ENCODE data around the gene KRTAP4-12. TPM values are rescaled to one million over a fixed set of nuclear protein-coding genes. Genes with fewer than 3 reads are reported as not detected.

The KRTAP4-12 gene
- total RNA-seq, 1 experiment from 2014 or later, result not detected

- H3K9me3 ChIP-seq (ENCODE audit: insufficient read depth, low read depth), result peaks cover 11% of the 10 kb centered on the region
- H4K20me1 ChIP-seq (ENCODE audit: insufficient read depth), result no peaks in the 10 kb centered on the region
- no peaks in the 10 kb centered on the region for H3K79me2 ChIP-seq (ENCODE audit: low read depth)
- H2AFZ ChIP-seq, result no peak overlapping the region
- DNase-seq, result no peak
- no peaks in the 10 kb centered on the region for H3K4me1 ChIP-seq (replicated peaks; ENCODE audit: insufficient read depth)
- H3K4me3 ChIP-seq, result no peak overlapping the region
- H3K27me3 ChIP-seq (ENCODE audit: insufficient read depth, low read depth), result no peaks in the 10 kb centered on the region
- no TSS peak for BruUV-seq (replicated peaks)
- intact Hi-C loops (cut with micrococcal nuclease; ENCODE audit: unreplicated experiment), result no loop called here
- H3K9me2 ChIP-seq (ENCODE audit: insufficient read depth), result no peaks in the 10 kb centered on the region
- H3K27ac ChIP-seq, result no peak overlapping the region
- TF ChIP-seq CTCF (conservative IDR thresholded peaks at IDR 0.05) (no peak), EZH2 (IDR thresholded peaks at IDR 0.05; ENCODE audit: low read depth) (no peak)
- ChIA-PET POLR2A (ENCODE audit: unreplicated experiment) (no interaction called here), CTCF (no interaction called here)
- no peaks in the 10 kb centered on the region for H3K36me3 ChIP-seq (ENCODE audit: low read depth)
- H3F3A ChIP-seq (ENCODE audit: insufficient read depth, low read depth), result no peaks in the 10 kb centered on the region
- H3K4me2 ChIP-seq, result no peak overlapping the region
Measured at GRCh38 chr17:41147531-41148204, 23.7 kb upstream of the KRTAP4-12 start.

- Histone ChIP-seq H3K4me3 (no peak overlapping the region), H3K4me2 (no peak overlapping the region), H3K9me3 (ENCODE audit: insufficient read depth, low read depth) (peaks cover 9% of the 10 kb centered on the region; the same call in 1 of the 2 replicates), H3K27me3 (ENCODE audit: insufficient read depth, low read depth) (no peaks in the 10 kb centered on the region), H4K20me1 (ENCODE audit: insufficient read depth) (no peaks in the 10 kb centered on the region), H3F3A (ENCODE audit: insufficient read depth, low read depth) (peaks cover 13% of the 10 kb centered on the region; the same call in 1 of the 2 replicates), H3K27ac (no peak overlapping the region), H3K79me2 (ENCODE audit: low read depth) (no peaks in the 10 kb centered on the region), H3K36me3 (ENCODE audit: low read depth) (no peaks in the 10 kb centered on the region), H2AFZ (no peak overlapping the region), H3K4me1 (replicated peaks; ENCODE audit: insufficient read depth) (peaks cover 13% of the 10 kb centered on the region), H3K9me2 (ENCODE audit: insufficient read depth) (no peaks in the 10 kb centered on the region)
- intact Hi-C loops (cut with micrococcal nuclease; ENCODE audit: unreplicated experiment), result no loop called here
- DNase-seq, result no peak
- no TSS peak for BruUV-seq (replicated peaks)
- TF ChIP-seq EZH2 (IDR thresholded peaks at IDR 0.05; ENCODE audit: low read depth), result no peak
- TF ChIP-seq CTCF (conservative IDR thresholded peaks at IDR 0.05), result no peak
- ChIA-PET CTCF (no interaction called here), POLR2A (ENCODE audit: unreplicated experiment) (no interaction called here)
Measured at GRCh38 chr17:41145261-41145660, 21.3 kb upstream of the KRTAP4-12 start.

- H3F3A ChIP-seq (ENCODE audit: insufficient read depth, low read depth), result peaks cover 16% of the 10 kb centered on the region; the same call in 1 of the 2 replicates
- no peak for DNase-seq
- no peak overlapping the region for H3K4me3 ChIP-seq
- no peak overlapping the region for H2AFZ ChIP-seq
- no peaks in the 10 kb centered on the region for H3K79me2 ChIP-seq (ENCODE audit: low read depth)
- no peak overlapping the region for H3K27ac ChIP-seq
- intact Hi-C loops (cut with micrococcal nuclease; ENCODE audit: unreplicated experiment), result no loop called here
- no peaks in the 10 kb centered on the region for H4K20me1 ChIP-seq (ENCODE audit: insufficient read depth)
- POLR2A ChIA-PET (ENCODE audit: unreplicated experiment), result no interaction called here
- H3K4me1 ChIP-seq (replicated peaks; ENCODE audit: insufficient read depth), result peaks cover 17% of the 10 kb centered on the region
- CTCF ChIA-PET, result no interaction called here
- H3K27me3 ChIP-seq (ENCODE audit: insufficient read depth, low read depth), result no peaks in the 10 kb centered on the region
- peaks cover 9% of the 10 kb centered on the region; the same call in 1 of the 2 replicates for H3K9me3 ChIP-seq (ENCODE audit: insufficient read depth, low read depth)
- TF ChIP-seq EZH2 (IDR thresholded peaks at IDR 0.05; ENCODE audit: low read depth), result no peak
- no peak for TF ChIP-seq CTCF (conservative IDR thresholded peaks at IDR 0.05)
- no peak overlapping the region for H3K4me2 ChIP-seq
- no peaks in the 10 kb centered on the region for H3K9me2 ChIP-seq (ENCODE audit: insufficient read depth)
- no TSS peak for BruUV-seq (replicated peaks)
- H3K36me3 ChIP-seq (ENCODE audit: low read depth), result no peaks in the 10 kb centered on the region
Measured at GRCh38 chr17:41144846-41145245, 20.9 kb upstream of the KRTAP4-12 start.
